ENCODE data around the gene SKIC2.
"Not testable (repeated sequence)": the region's sequence is repeated elsewhere in the genome, so short reads cannot be mapped to it uniquely, and the experiment has no call there.

The SKIC2 gene

DNA sequence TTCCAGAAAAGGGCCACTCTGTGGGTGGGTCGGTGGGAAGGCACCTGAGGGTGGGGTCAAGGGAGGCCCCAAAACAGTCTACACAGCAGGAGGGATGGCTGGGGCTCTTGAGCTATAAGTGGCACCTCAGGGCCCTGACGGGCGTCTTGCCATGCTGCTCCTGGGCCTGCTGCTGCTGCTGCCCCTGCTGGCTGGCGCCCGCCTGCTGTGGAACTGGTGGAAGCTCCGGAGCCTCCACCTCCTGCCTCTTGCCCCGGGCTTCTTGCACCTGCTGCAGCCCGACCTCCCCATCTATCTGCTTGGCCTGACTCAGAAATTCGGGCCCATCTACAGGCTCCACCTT, 46.5 kb downstream of the SKIC2 start:
- not testable (repeated sequence) for DNase-seq

DNA sequence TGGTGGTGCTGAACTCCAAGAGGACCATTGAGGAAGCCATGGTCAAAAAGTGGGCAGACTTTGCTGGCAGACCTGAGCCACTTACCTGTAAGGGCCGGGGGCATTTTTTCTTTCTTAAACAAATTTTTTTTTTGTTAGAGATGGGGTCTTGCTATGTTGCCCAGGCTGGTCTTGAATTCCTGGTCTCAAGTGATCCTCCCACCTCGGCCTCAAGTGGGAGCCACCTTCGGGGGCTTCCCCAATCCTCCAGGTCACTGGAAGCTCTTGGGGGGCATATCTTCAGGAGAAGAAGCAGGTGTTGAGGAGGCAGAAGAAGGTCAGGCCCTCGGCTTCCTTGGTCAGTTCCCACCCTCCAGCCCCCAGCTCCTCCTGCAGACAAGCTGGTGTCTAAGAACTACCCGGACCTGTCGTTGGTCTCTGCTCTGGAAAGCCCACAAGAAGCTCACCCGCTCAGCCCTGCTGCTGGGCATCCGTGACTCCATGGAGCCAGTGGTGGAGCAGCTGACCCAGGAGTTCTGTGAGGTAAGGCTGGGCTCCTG, 47.1 kb downstream of the SKIC2 start:
- DNase-seq, result not testable (repeated sequence)

DNA sequence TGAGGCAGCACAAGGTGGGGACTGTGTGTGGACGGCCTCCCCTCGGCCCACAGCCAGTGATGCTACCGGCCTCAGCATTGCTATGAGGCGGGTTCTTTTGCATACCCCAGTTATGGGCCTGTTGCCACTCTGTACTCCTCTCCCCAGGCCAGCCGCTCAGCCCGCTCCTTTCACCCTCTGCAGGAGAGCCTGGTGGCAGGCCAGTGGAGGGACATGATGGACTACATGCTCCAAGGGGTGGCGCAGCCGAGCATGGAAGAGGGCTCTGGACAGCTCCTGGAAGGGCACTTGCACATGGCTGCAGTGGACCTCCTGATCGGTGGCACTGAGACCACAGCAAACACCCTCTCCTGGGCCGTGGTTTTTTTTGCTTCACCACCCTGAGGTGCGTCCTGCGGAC, 48.1 kb downstream of the SKIC2 start:
- not testable (repeated sequence) for DNase-seq

GRCh38 chr6:32008037-32008436, 49.1 kb downstream of the SKIC2 start:
- not testable (repeated sequence) for DNase-seq

GRCh38 chr6:32008616-32009015, 49.6 kb downstream of the SKIC2 start:
- DNase-seq, result not testable (repeated sequence)

GRCh38 chr6:32009537-32009936, 50.6 kb downstream of the SKIC2 start:
- DNase-seq, result not testable (repeated sequence)

DNA sequence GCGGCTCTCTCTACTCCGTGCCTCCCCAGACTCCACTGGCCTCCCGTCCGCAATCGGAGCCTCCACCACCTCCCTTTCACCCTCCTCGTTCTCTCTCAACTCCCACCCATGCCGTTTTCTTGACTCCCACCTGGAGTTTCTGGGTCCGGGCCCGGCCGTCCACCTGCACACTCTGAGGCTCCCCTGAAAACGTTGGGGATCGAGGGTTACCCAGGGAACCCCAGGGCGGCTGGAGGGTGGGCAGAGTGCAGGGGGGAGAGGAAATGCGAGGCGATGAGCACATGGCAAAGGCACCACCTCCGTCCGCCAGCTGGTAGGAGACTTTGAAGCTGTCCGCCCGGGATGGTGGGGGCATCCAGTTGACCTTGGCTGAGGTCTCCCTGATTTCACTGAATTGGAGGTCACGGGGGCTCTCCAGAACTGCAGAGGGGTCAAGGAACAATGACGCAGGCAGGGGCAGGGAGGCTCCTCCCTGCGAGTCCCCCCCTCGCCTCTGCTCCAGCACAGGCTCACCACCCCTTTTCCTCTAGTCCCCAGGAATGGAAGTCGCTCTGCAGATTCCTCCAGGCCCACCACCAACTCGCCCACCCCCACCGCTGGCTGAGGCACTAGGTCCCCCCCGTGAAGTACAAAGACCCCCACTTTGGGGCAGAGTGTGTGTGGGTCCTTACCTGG, 52.0 kb downstream of the SKIC2 start:
- not testable (repeated sequence) for DNase-seq

GRCh38 chr6:32012941-32013617, 54.1 kb downstream of the SKIC2 start:
- not testable (repeated sequence) for DNase-seq

- DNase-seq, result not testable (repeated sequence)
Measured at GRCh38 chr6:32013738-32014137, 54.8 kb downstream of the SKIC2 start.

GRCh38 chr6:32014547-32014946, 55.6 kb downstream of the SKIC2 start, which contains the start of gene C4B:
C4B (plus strand) TSS chr6:32014795; CDS start chr6:32014846, 51 bp downstream.
- not testable (repeated sequence) for DNase-seq

All from NCI-H146 (cell line).